ENCODE measurements around the gene TTLL10.

DNA sequence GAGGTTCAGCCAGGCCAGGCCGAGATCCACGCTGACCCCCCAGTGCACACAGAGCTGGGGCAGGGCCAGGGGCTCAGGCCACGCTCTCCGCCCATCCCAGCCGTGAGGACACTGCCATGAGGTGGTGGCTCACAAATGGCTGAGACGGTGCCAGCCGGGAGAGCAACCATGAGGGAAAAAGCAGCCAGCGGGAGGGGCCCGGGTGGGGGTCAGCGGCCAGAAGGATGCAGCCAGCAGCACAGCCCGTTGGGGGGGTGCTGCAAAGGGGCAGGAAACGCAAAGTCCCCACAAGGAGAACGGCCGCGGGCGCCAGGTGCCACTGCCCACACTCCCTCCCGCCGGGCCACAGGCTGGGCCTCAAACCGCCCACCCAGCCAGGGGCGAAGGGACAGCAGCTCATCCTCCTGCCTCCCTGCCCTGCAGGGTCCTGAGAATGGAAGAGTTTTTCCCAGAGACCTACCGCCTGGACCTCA lies 8.3 kb downstream of the TTLL10 start:
- no peak for TF ChIP-seq POLR2A (IDR thresholded peaks at IDR 0.05)
- TF ChIP-seq EP300 (IDR thresholded peaks at IDR 0.05; ENCODE audit: low read depth) = no peak

All from transverse colon (tissue), 1 donor.